Fibroblast of skin of back (primary cell): ENCODE results near the gene KIF26B.

ENCODE experiments used
- DNase-seq: peaks from one replicate; pipeline ENCODE4 v3.0.0-alpha.2; 2013

Gene KIF26B

DNA sequence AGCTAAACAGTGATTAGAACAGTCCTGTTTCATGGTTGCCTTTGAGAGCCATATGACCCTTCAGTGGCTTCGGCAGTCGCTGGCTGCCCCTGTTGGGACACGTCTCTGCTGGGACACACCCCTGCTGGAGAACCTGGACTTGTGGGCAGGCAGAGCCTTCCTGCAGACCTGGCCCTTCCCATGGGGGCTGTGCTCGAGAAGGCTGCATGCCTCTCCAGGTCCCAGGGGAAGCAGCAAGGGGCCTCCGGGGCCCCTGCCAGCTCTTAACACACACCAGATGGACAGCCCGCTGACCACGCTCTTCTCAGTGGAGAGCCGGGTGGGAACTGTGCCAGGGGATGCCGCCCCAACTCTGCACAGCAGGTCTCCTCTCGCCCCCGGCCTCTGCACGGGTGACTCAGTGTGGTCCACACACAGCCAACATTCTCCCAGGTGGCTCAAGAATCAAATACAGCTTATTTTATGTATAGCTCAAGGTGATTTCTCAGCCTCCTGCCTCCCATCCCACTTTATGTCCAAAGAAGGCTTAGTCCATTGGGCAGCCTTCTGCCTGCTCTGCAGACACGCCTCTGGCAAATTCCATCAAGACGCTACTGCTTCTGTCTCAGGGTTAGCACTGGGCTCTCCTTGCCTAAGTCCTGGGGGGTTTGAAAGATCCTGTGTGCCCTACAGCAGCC is 450.8 kb downstream of the KIF26B start:
- peak; percentile 84 for DNase-seq

- DNase-seq, result no peak
Measured at GRCh38 chr1:245606157-245606725, 451.5 kb downstream of the KIF26B start.

DNA sequence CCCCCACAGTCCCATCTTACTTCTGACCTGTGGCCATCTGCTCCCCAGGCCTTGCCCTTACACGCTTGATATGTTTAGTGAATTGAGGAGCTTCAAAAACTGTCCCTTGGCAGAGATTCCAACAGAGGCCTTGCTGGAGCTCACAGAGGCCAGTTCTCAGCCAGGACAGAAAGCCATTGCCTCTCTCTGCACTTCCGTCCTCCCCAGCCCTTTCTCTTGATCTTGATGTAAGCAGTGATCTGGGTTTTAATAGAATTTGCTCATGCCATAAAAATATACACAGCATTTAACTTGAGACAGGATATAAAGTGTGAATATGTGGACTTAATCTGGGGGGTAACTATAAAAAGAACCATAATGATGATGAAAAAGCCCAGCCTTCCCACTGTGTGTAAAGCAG is 453.5 kb downstream of the KIF26B start:
- no peak for DNase-seq

- DNase-seq, result no peak
Measured at GRCh38 chr1:245609354-245610150, 454.8 kb downstream of the KIF26B start.

- no peak for DNase-seq
Measured at GRCh38 chr1:245611251-245611650, 456.5 kb downstream of the KIF26B start.

- DNase-seq, result no peak
Measured at GRCh38 chr1:245614476-245614875, 459.7 kb downstream of the KIF26B start.

DNA sequence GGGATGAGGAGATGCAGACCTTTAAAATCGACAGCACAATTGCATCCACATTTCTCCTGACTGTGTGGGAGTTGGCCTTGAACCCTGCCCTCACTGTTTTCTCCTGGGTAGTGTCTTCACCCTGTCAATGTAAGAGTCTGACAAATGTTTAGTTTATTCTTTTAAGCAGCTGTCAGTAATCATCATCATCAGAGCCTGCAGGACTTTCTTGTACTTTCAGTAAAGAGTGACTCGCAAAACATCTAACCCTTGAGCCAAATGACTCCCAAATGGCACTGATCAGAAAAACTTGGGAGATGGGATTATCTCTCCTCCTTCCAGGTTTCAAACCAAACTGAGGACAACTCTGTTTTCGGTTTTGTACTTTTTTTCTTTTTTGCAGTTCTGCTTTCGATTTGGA is 460.2 kb downstream of the KIF26B start:
- DNase-seq, result no peak

GRCh38 chr1:245621589-245621988 is 466.8 kb downstream of the KIF26B start:
- no peak for DNase-seq

GRCh38 chr1:245622332-245623014 is 467.7 kb downstream of the KIF26B start:
- DNase-seq, result no peak

DNA sequence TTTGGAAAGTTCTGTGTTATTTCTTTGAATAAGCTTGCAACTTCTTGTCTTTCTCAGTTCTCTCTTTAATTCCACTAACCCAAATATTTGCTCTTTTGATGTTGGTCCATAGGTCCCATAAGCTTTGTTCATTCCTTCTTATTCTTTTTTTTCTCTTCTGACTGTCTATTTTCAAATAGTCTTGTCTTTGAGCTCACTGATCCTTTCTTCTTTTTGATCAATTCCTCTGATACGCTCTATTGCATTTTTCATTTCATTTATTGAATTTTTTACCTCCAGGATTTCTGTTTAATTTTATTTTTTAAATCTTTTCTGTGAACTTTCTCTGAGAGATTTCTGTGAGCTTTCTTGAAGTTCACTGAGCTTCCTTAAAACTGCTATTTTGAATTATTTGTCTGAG is 486.6 kb downstream of the KIF26B start:
- DNase-seq, result no peak

GRCh38 chr1:245645406-245645805 is 490.6 kb downstream of the KIF26B start:
- no peak for DNase-seq

DNA sequence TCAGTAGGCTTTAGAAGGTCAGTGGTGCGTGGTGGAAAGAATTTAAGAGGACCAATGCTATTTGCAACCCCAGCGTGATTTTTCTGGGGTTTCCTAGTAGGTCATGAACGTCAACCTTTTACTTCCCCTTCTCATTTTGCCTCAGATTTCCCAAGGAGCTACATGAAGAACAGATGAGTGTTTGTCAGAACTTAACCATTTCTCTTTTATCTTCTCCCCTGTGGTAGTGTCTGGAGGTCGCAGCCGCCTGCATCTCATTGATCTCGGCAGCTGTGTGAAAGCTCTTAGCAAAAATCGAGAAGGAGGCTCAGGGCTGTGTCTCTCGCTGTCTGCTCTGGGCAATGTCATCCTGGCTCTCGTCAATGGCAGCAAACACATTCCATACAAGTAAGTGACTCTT is 491.1 kb downstream of the KIF26B start:
- DNase-seq, result no peak

DNA sequence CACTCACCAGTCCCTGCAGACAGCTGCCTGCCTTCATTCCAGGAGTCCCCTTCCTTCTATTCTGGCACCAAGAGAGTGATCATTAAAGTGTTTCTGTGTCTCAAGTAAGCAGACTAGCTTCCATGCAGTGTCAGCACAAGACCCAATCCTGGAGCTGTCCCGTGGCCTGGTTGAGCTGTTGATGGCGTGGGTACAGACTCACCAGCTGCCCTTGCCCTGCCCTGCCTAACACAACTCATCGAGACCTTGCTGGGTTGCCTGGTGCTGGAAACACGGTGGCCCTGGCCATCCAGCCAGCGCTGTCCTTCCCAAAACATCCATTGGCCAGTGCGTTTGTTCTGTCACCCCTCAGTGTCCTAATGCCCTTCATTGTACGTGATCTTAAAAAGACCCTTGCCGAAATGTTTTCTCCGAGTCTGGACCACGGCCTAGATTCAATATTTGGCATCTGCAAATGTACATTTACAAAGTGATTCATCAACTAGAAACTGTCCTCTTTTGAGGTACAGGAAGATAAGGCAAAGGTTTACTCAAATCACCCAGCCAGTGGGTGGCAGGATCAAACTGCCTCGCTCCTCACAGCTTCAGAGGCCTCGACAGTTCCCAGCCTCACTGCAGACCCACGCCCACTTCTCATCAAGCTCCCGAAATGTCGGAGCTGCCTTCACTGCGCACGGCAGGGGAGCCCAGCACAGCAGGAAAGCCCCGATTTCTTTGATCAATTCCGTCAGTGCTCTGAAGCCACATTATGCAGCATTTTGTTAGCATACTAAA is 494.2 kb downstream of the KIF26B start:
- no peak for DNase-seq

DNA sequence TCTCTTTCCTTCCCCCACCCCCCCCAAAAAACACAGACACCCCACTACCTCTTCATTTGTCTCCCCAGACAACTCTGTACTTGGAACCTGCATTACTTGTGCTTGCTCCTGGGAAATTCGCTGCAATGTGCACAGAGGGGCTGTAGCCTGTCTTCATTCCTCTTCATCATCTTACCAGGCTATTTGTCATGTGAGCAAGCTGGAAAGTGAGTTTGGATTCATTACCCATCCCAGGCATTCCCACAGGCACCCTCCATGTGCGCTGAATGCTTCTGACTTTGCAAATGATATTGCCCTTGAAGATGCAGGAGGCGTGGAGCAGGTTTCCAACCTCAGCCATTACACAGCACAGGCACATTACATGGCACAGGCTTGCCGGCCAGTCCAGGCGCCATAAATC is 494.9 kb downstream of the KIF26B start:
- no peak for DNase-seq

DNA sequence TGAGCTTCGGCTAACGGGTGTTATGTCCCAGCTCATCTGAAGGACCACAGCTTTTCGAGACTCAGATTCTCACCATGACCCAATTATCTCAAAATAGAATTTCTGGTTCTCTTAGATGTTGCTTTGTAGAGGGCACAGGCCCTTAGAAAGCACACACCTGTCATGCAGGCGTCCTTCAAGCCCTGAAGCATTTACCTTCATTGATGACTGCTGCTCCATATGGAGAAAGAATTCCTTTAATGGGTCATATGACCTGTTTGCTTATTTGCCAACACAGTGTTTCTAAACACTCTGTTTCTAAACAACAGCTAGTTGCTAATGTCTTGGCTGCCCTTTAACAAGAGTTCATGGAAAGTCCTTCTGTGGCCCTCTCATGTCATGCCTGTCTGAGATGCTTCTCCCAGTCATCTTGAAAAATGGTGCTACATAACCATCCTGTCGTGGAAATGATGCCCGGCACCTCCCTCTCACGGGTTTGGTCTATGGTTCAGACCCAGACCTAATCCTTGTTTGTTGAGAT is 495.7 kb downstream of the KIF26B start:
- DNase-seq, result no peak

DNA sequence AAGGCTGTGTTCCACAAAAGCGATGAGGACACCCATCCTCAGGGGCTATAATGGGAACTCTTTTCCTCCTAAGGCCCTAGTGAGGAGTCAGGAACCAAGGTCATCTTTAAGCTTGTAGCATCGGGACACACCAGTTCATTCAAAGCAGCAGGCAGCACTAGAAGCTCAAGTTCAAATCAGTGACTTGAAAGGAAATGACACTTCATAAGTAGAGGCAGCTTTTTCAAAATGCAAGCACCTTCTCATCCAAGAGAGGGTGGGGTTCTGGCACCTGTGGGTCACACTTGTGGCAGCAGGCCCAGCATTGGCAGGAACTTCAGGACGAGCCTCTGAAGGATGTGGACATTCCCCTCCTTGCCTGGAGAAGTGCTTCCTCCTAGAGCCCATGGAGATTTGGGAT is 496.3 kb downstream of the KIF26B start:
- no peak for DNase-seq

- DNase-seq, result no peak
Measured at GRCh38 chr1:245652116-245652515, 497.3 kb downstream of the KIF26B start.

DNA sequence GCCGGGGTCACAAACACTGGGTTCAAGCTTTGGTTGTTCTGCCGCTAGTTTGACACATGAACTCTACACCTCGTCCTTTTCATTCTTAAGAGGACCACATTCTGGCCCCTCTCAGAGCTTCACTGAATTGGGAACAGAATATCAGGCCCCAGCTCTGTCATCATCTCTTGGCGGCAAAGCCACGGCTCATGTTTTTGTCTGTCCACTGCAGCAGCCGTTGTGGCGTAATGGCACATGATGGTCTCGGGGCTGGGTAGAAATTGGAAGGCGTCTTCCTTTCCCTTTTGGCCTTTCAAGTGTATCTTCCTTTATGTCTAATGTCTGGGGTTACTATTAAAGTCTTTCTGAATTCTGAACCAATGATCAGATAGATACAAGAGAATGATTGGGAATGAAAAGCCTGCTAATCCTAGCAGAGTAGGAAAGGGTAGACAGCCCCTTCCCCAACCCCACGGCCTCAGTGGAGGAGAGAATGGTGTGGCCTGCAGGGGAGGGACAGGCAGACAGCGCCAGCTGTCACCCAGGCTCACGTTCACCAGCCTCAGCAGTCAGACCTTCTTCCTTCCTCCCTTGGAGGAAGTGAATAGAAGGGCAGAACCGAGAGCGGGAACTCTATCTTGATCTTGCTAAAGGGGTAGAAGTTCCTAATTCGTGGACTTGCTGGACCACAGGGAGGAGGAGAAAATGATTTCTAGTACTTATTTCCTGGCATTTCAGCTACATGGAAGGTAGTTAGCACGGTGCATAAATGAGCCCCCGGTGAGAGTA is 498.1 kb downstream of the KIF26B start:
- no peak for DNase-seq

DNA sequence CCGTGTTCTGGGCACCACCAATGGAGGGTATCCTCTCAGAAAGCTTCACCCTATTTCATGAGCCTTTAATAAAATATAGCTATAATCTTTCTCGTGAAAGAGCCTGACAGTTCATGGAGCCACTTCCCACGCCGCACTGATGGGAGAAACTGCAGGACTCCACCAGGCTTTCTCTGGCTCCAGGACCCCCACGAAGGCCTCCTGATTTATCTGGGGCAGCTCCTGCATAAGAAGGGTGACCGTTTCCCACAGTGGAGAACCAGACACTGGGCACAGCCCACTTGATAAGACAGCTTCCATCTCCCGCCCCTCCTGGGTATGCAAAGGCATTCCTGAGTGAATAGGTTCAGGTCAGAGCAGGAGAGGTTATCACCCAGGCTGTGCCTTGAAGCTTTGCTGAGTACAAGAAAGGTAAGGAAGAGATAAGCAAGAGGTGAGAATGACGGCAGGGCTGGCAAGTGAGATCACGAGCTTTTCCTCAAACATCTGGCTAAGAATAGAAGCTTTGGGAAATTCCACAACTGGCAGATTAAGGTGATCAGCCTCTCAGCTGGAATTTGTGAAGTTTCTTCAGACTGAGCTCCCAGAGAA is 499.8 kb downstream of the KIF26B start:
- no peak for DNase-seq

DNA sequence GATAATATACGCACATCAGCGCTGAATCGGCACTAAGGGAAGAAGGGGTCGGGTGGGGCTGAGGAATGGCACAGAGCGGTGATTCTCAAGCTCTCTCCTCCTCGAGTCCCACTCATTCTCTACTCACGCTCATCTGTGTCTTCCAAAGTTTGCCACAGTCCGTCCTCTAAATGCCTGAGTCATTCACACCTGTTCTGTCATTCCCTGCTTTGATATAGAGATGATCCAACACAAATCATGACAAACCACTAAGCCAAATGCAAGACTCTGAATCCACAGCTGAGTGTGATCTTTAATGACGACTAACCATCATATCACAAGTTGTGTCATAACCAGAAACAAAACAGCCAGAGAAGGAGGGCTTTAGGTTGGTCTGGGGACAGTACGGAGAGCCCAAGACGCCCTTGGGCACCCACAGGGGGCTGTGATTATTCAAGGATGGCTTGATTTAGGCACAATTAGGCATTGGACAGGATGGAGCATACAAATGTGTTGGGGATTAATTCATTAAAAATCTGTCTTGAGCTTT is 501.5 kb downstream of the KIF26B start:
- no peak for DNase-seq

DNA sequence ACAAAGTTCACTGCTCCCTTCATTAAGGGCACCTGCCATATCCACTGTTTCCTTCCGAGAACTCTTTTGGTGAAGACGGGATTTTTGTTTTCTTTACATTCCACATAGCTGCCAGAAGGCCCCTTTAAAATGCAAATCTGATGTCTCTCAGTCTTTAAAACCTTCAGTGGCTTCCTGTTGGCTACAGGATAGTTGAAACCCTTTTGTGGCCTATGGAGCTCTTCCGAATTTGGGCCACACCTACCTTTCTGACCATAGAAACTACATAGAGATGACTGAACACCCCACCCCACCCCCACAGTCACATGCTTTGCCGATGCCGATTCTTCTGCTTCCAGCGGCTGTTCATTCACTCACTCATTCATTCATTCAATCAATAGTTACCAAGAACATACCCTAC is 502.6 kb downstream of the KIF26B start:
- no peak for DNase-seq
